ENCODE measurements around the gene NUMBL. TPM values are rescaled to one million over a fixed set of nuclear protein-coding genes. Genes with fewer than 3 reads are reported as not detected.

The NUMBL gene
- total RNA-seq, 4 donors from 2014 or later, result 38.2 to 143 (median 45.3) TPM

- TF ChIP-seq CTCF (IDR thresholded peaks at IDR 0.05), result no peak
- ATAC-seq (ENCODE audit: low FRiP score) (no peak), DNase-seq (ENCODE audit: low spot score) (no peak)
These were observed 67.7 kb downstream of the NUMBL start for GRCh38 chr19:40622773-40623075.

GRCh38 chr19:40621966-40622772 is 68.3 kb downstream of the NUMBL start:
- no peak for DNase-seq (ENCODE audit: low spot score)
- TF ChIP-seq CTCF (IDR thresholded peaks at IDR 0.05), result no peak
- no peak for ATAC-seq (ENCODE audit: low FRiP score)

GRCh38 chr19:40621283-40621682 is 69.2 kb downstream of the NUMBL start:
- no peak for TF ChIP-seq CTCF (IDR thresholded peaks at IDR 0.05)
- no peak for ATAC-seq (ENCODE audit: low FRiP score)

GRCh38 chr19:40620161-40620485 is 70.3 kb downstream of the NUMBL start:
- ATAC-seq (ENCODE audit: low FRiP score) (no peak), DNase-seq (ENCODE audit: low spot score) (no peak)
- TF ChIP-seq CTCF (IDR thresholded peaks at IDR 0.05), result no peak

More at GRCh38 chr19:40621283-40621682, 69.2 kb downstream of the NUMBL start:
- DNase-seq (ENCODE audit: low spot score), result no peak

GRCh38 chr19:40619333-40620160 is 70.9 kb downstream of the NUMBL start:
- DNase-seq (ENCODE audit: low spot score) (no peak), ATAC-seq (ENCODE audit: low FRiP score) (no peak)
- TF ChIP-seq CTCF (IDR thresholded peaks at IDR 0.05), result no peak

- DNase-seq (ENCODE audit: low spot score), result no peak
- ATAC-seq (ENCODE audit: low FRiP score), result no peak
- no peak for TF ChIP-seq CTCF (IDR thresholded peaks at IDR 0.05)
These were observed 72.5 kb downstream of the NUMBL start for GRCh38 chr19:40617961-40618360.

GRCh38 chr19:40616941-40617340 is 73.5 kb downstream of the NUMBL start:
- ATAC-seq (ENCODE audit: low FRiP score) (no peak), DNase-seq (ENCODE audit: low spot score) (no peak)
- TF ChIP-seq CTCF (IDR thresholded peaks at IDR 0.05), result no peak

Data from omental fat pad (tissue), 4 donors.